GM19468 (cell line): ENCODE results near the gene TMEM218.
"Not testable (repeated sequence)": the region's sequence is repeated elsewhere in the genome, so short reads cannot be mapped to it uniquely, and the experiment has no call there.

Experiments
- ATAC-seq: cut with Tn5 transposase; IDR thresholded peaks from one replicate; pipeline ENCODE4 v1.9.1; 2021; ENCODE audit warnings: mild to moderate bottlenecking, moderate library complexity, moderate number of reproducible peaks; ENCODE audit not compliant: unreplicated experiment; ENCODE audit errors: extremely low read depth

TMEM218 gene

GRCh38 chr11:125062218-125062930, 49.1 kb downstream of the TMEM218 start:
- no peak for ATAC-seq

- no peak for ATAC-seq
Measured at GRCh38 chr11:125061281-125061680, 50.1 kb downstream of the TMEM218 start.

DNA sequence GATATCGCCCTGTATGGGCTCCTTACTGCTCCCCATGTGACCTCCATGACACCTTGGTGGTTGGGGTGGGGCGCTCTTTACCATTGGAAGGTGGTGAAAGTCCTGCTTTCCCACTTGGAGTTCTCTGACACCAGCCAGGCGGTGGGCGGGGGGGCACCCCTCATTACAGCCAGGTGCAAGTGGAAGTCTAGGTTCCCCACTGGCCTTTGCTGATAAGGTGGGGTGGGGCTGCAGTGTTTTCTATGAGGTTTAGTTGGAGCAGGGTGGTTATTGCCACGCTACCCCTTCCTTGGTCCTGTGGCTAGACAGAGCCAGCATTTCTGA, 53.8 kb downstream of the TMEM218 start:
- no peak for ATAC-seq

GRCh38 chr11:125056931-125057692, 54.3 kb downstream of the TMEM218 start:
- ATAC-seq: no peak

GRCh38 chr11:125056111-125056510, 55.3 kb downstream of the TMEM218 start:
- ATAC-seq: not testable (repeated sequence)

GRCh38 chr11:125055107-125055715, 56.2 kb downstream of the TMEM218 start:
- no peak for ATAC-seq

DNA sequence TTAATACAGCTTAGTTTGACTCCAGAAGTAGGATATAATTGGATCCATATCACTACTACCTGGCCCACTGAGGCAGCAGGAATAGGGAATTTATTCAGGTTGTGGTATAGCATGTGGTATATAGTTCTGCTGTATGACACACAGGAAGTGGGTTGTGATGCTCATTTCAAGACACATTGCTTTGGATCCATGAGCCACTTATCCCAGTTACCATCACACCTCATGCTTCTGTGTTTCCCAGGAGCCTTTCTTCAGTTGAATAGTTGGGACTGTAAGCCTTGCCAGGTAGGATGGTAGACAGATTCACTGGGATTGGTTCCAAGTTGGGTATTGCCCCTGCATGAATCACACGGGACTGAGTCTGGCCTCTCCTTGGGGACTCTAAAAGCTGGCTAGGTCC, 58.3 kb downstream of the TMEM218 start:
- ATAC-seq: no peak

DNA sequence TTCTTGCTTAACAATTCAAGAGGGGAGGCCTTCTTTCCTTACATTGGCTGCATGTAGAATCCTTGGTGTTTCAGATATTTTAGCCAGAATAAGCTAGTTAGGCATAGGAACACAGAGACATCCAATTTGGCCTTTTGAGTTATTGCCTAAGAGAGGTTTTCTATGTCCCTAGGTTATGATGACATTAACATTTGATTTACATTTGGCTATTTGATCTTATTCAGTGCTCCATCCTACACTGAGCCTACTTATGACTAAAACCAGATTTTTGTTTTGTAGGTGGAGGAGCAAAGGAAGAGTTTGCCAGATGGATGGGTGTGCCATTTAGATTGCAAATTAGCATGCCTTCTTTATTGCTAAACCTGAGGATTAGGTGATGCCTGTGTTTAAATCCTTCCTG, 59.4 kb downstream of the TMEM218 start:
- no peak for ATAC-seq

DNA sequence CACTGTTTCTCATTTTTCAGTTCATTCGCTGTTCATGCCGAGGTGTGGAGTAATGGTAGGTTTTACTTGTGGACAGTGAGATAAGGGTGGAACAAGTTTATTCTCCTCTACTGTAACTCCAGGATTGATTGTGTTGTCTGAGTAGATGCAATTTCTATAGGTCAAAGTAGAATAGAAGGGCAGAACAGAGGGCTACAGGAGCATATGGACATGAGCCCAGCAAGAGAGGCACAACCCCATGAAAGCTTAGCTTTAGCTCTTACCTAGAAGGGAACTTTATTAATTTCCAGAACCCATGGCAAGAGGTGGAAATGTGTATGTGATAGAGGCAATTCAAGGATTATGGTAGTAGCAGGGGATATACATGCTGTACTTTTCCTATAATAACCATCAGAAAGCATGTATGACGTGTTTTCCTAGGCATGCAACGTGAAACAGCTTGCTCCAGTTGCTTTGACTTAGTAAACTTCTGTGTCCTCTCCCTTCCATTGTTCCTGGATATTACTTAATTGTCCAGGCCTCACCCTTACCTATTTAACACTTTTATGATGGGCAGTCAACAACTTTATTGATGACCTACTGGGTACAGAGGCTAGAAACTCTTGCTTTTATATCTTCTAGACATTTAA, 62.1 kb downstream of the TMEM218 start:
- ATAC-seq: no peak
